ENCODE measurements around the gene DLG2. TPM values are rescaled to one million over a fixed set of nuclear protein-coding genes. Genes with fewer than 3 reads are reported as not detected.

Gene DLG2
- total RNA-seq, 1 donor from 2014 or later: 0.43 TPM

GRCh38 chr11:83477772-83478171 is 2149.4 kb downstream of the DLG2 start:
- H3K36me3 ChIP-seq: no peaks in the 10 kb centered on the region

GRCh38 chr11:83475760-83476159 is 2151.4 kb downstream of the DLG2 start:
- no peaks in the 10 kb centered on the region for H3K9me3 ChIP-seq
- intact Hi-C loops (cut with DNase I): no loop called here
- no peaks in the 10 kb centered on the region for H3K36me3 ChIP-seq
- TF ChIP-seq, protein P1, sequence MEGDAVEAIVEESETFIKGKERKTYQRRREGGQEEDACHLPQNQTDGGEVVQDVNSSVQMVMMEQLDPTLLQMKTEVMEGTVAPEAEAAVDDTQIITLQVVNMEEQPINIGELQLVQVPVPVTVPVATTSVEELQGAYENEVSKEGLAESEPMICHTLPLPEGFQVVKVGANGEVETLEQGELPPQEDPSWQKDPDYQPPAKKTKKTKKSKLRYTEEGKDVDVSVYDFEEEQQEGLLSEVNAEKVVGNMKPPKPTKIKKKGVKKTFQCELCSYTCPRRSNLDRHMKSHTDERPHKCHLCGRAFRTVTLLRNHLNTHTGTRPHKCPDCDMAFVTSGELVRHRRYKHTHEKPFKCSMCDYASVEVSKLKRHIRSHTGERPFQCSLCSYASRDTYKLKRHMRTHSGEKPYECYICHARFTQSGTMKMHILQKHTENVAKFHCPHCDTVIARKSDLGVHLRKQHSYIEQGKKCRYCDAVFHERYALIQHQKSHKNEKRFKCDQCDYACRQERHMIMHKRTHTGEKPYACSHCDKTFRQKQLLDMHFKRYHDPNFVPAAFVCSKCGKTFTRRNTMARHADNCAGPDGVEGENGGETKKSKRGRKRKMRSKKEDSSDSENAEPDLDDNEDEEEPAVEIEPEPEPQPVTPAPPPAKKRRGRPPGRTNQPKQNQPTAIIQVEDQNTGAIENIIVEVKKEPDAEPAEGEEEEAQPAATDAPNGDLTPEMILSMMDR (IDR thresholded peaks at IDR 0.05): no peak
- no peak overlapping the region for H3K4me3 ChIP-seq
- DNase-seq (ENCODE audit: low spot score in 2 of 2): no peak
- H3K27ac ChIP-seq: no peak overlapping the region
- H3K27me3 ChIP-seq: no peaks in the 10 kb centered on the region
- no peaks in the 10 kb centered on the region for H3K4me1 ChIP-seq

More at GRCh38 chr11:83477772-83478171, 2149.4 kb downstream of the DLG2 start:
- Histone ChIP-seq H3K4me3 (no peak overlapping the region), H3K27ac (no peak overlapping the region), H3K27me3 (no peaks in the 10 kb centered on the region), H3K9me3 (no peaks in the 10 kb centered on the region), H3K4me1 (no peaks in the 10 kb centered on the region)
- TF ChIP-seq, protein P1 (IDR thresholded peaks at IDR 0.05): no peak
- intact Hi-C loops (cut with DNase I): no loop called here
- DNase-seq (ENCODE audit: low spot score in 2 of 2): no peak

- intact Hi-C loops (cut with DNase I): no loop called here
- Histone ChIP-seq H3K27ac (no peak overlapping the region), H3K27me3 (no peaks in the 10 kb centered on the region), H3K36me3 (no peaks in the 10 kb centered on the region), H3K9me3 (no peaks in the 10 kb centered on the region), H3K4me1 (no peaks in the 10 kb centered on the region), H3K4me3 (no peak overlapping the region)
- DNase-seq (ENCODE audit: low spot score in 2 of 2): no peak
- TF ChIP-seq, protein P1 (IDR thresholded peaks at IDR 0.05): no peak
These were observed 2153.4 kb downstream of the DLG2 start for GRCh38 chr11:83473743-83474142.

- intact Hi-C loops (cut with DNase I): no loop called here
- H3K27ac ChIP-seq: no peak overlapping the region
- H3K36me3 ChIP-seq: no peaks in the 10 kb centered on the region
- no peak overlapping the region for H3K4me3 ChIP-seq
- DNase-seq (ENCODE audit: low spot score in 2 of 2): no peak
- TF ChIP-seq, protein P1 (IDR thresholded peaks at IDR 0.05): no peak
- no peaks in the 10 kb centered on the region for H3K4me1 ChIP-seq
- H3K27me3 ChIP-seq: no peaks in the 10 kb centered on the region
- no peaks in the 10 kb centered on the region for H3K9me3 ChIP-seq
These were observed 2154.3 kb downstream of the DLG2 start for GRCh38 chr11:83472806-83473205.

DNA sequence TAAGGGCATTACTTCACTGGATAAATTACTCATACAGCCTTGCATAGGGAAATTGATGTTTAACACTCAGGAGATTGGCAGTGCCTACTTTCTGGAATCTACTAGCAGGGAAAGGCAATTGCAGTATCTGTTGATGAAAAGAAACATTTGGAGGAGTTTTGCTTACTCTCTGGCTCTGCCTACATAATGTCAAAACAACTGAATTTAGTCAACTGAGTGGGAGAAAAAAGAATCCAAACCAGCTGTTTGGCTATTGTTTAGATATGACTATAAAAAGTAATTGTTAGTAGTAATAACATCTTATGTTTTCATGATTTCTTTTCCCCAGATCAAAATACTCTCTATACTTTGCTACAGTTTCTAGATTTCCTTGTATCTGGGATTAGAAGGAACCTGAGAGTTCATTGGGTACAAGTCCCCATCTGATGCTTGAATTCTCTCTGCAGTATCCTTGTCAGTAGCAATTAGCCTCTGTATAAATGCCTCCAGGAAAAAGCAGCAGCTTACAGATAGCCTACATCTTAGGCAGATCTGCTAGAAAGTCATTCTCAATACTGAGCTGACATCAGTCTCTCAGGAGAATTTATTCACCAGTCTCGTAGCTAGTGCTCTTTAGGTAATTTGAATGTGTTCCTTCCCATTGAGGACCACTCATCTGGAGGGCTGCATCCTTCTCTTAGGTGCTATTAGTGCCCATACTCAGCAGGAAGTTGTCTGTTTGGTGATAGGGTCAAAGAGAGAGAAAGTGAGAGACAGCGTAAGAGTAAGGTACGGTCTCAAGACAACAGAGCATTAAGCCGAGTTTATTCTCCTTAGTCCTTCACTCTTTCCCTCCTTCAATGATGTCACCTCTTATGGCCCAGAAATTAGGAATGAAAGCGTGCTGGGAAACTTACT is 2155.1 kb downstream of the DLG2 start:
- no peaks in the 10 kb centered on the region for H3K36me3 ChIP-seq
- no peaks in the 10 kb centered on the region for H3K27me3 ChIP-seq
- DNase-seq (ENCODE audit: low spot score in 2 of 2): no peak
- no peaks in the 10 kb centered on the region for H3K4me1 ChIP-seq
- TF ChIP-seq, protein P1 (IDR thresholded peaks at IDR 0.05): no peak
- no peak overlapping the region for H3K27ac ChIP-seq
- no peaks in the 10 kb centered on the region for H3K9me3 ChIP-seq
- no peak overlapping the region for H3K4me3 ChIP-seq
- intact Hi-C loops (cut with DNase I): no loop called here
